Stimulated activated CD4-positive, alpha-beta T cell treated with anti-CD3 and anti-CD28 coated beads, Interleukin-1b, Interleukin-23, amount 100 ng/mL, for 1 hour (primary cell): Measurements from ENCODE around the gene NPPC.

Experiments
- DNase-seq, 2 donors: peaks; one replicate each; pipeline ENCODE4 v3.0.0-alpha.2; 2020; ENCODE audit warnings: low read depth in 2 of 2

NPPC gene

DNA sequence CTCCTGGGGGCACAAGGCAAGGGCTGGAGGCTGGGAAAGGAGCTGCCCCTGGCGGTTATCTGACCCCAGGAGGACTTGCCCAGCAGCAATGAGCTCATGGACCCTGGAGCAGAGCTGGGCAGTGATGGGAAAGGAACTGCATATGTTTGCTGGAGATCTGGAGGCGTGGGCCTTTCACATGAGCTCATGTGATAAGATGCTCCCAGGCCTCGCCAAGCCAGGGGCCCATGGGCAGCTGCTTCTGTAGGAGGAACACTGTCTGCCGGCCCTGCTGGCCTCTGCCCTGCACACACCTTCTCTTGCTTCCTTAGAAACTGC is 9.0 kb upstream of the NPPC start:
- DNase-seq, result no peak

DNA sequence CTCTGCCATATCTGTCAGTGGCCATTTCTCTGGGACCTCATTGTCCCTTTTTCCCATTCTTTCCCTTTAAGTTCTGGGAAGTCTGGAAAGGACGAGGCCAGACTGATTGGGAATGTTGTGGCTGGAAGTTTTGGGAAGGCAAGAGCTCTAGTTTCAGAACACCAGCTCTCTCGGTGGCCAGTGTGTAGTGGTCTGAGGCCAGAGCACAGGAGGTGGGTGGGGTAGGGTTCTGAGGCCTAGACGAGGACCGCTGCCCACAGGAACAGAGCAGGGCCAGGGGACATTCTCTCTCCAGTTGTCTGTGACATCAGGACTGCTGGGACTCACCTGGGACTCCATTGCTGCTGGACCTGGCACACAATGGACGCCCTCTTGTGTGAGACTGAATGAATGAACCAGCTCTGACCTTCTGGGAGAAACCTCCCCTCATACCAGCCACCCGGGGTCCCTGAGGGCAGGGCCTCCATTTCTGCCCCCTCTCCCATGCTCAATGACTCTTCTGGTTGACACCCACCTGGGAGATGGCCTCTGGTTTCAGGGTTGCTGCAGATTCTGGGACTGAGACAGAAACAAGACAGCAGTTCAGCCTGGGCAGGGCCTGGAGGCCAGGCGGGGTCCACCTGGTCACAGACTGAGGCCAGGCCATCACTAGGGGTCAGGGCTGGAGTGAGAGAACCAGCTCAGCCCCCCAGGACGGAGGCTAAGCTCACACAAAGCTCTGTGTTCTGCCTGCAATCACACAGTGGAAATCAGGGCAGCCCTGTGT is 8.4 kb upstream of the NPPC start:
- no peak for DNase-seq

DNA sequence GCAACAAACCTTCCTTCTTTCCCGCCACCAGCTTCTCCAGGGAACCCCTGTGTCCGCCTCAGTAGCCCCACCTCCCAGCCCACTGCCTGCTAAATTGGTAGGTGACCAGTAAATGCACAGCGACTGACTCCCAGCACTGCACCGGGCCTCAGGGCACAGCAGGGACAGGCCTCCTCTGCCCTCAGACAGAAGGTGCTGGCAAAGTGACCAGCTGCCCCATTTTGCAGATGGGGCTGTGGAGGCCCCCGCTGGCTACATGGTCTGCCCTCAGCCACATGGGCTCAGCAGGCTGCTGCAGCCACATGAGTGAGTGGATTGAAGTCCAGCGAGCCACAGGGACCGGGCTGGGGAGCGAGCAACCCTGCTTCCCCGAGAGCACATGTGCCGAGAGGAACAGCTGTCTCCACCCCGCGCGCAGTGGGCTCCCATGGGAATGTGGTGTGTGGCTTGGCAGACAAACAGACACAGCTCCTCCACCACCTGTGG is 7.8 kb upstream of the NPPC start:
- no peak for DNase-seq

DNA sequence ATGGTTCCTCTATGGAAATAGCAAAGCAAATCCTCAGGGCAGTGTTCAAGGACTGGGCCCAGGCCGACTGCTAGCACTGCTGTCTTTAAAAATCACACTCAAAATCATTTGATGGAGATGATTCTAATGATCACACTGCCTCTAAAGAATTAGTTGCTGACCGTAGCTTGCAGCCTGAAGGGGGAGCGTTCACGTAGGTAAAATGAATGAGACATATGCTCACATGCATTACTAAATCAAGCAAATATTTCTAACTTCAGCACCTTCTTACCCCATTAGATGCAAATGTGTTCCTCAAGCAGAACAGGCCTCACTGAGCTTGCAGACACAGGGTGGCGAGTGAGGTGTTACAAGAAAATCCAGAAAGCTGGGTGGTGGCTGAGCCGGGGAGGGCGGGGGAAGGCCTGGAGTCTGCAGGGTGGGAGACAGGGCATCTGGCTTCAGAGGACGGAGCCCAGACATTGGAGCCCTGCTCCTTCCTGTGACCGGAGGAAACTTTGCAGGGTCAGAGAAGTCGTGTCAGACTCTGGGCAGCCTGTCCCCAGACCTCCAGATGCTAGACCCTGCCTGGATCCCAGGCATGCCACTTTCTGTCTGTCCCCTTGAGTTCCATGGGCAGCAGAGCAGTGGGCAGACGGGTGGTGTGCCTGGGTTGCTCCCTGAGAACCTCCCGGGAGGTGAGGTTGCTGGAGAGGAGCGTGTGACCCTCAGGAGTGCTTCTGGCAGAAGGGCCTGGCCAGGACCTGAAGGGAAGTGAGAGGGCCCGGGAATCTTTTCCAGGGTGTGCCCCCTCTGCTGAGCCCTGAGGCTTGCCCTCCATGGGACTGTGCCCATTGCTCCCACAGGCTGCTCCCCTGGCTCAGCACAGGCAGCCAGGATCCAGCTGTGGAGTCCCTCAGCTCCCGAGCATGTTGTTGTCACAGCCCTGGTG is 7.1 kb upstream of the NPPC start:
- DNase-seq, result no peak

DNA sequence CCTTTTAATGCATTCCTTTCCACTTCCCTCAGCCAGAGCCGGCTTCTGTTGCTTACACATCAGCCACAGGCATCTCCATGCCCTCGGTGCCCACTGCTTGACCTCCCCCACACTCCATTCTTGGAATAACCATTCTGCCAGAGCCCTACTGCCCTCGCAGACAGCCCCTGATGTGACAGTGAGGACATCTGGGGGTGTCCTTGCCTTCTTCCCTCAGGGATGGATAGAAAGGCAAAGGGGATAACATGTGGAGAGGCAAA is 6.4 kb upstream of the NPPC start:
- DNase-seq, result no peak

DNA sequence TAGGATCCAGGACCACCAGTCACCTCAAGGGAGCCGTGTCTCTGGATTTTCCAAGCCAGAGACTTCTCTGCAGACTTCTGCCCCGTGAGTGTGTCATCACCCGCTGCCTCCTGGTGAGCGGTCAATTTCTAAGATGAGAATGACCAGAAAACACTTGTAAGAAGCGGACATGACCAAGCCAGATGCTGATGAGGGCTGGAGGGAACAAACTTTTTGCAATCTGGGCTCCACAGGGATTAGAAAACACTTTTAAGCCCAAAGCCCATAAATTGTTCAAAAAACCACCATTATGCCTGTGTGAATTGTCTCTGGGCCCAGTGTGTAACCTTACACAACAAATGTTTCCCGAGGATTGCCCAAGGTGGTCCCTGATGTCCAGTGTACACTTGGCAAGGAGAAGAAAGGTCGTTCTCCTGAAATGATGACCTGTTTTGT is 5.3 kb upstream of the NPPC start:
- no peak for DNase-seq

DNA sequence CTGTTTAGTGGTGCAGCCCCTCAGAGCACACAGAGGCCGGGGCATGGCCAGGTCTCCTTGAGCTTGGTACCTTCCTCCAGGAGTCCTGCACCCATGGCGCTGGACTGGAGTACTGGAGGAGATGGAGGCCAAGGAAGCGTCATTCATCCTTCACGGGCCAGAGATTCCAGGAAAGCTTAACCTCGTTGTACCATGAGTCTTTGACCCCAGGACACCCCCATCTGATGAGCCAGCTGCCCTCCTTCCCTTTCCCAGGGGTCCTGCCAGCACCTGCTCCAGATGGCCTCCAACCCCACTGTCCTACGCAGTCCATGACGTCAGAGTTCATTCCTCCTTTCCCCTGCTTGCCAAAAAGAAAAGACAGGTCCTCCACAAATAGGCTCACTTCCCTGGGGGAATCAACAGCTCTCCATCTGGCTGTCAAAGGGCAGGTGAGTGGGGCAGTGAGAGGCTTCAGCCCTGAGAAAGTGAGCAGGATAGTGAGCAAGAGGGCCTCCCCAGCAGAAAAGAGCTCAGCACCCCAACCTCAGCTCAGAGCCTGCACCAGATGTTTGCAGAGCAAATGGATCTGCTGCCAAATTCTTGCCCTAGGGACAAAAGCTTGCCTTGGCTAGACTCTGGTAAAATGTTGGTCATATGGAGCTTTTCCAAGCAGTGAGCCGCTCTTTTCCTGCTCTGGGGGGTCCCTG is 4.5 kb upstream of the NPPC start:
- DNase-seq, result no peak

DNA sequence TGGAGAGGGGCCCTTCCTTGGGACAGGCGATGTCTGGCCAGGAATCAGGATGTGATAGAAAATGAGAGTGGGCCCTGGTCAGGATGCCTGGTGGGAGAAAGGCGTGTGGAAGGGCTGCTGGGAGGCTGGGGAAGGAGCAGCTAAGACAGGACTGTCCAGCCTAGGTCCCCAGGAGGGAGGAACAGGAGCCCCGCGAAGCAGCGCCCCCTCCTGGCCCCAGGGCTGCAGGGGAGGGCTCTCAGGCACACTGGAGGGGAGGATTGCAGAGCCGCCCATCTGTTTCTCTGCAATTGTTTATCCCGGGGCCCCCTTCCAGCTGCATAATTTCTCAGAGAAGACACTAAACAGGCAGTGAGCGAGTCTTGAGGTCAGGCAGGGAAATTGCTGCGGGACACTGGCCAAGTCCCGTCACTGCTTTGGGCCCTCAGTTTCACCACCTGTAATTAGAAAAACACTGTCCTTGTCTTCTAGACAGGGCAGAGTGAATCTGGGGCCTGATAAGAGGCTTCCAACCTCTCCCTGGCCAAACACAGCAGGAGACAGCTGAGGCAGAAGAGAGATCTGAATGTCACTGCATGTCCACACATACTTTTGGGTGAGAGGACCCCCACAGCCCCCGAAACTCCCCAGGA is 3.9 kb upstream of the NPPC start:
- no peak for DNase-seq

DNA sequence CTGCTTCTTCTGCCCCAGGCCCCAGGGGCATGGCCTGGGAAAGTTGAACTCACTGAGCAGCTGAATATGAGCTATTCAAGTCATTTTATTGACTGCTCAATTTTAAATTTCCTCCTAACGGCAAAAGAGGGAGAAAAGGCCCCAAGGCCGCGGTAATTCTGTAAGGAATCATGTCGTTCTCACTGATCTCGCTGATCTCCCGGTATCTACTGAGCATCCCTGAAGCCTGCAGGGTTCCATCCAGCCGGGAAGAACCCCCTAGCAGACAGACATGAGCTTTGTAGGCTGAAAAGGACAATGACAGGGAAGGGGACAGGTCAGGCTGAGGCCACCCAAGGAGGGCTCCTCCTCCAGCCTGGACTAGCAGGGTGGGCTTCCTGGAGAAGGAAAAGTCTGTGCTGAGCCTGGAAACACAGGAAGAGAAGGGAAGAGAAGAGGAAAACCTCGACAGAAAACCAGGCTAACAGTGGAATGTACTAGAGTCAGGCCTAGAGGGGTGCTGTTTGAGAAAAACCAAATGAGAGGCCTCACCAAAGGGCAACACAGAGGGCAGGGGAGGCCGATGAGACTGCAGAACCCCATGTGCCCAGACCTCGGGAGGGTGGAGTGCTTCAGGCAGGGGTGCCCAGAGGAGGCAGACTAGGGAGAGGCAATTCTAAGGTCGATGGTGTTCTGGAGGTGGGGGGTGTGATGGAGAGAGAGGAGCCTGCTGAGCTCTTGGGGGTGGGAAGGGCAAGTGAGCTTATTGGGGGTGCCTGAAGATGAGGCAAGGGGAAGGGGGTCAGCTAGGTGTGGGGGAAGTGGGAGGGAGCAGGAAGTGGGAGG is 2.9 kb upstream of the NPPC start:
- no peak for DNase-seq

DNA sequence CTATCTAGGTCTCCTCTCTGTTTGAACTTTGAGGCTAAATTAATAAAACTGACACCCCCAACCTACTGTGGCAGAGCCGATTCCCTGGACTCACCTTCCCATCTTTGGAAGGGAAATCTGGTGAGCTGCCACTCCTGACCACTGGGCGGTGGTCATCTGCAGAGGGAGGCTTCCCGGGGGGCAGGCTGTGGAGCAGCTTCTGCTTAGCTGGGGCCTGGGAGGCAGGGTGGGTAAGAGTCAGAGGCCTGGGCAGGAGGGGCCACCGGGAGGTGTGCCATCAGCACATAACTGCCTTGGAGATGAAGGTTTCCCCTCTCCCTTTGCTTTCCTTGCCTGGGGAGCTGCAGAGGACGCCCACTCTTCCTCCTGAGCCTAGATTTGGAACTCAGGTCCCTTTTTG is 2.3 kb upstream of the NPPC start:
- no peak for DNase-seq

DNA sequence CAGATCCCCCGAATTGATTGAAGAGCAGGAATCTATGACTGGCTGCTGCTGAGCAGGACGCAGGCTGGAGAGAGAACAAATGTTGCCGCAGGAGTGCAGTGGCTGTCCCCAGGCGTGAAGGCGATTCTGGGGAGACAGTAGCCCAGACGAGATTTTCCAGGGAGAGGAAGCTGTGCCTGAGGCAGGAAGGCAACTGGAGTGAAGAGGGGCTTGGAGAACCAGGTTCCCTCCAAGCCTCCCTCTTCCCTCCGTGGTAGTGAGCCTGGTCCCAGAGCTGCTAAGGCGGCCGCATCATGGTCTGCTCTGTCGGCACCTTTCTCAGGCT is 1.3 kb upstream of the NPPC start:
- no peak for DNase-seq

DNA sequence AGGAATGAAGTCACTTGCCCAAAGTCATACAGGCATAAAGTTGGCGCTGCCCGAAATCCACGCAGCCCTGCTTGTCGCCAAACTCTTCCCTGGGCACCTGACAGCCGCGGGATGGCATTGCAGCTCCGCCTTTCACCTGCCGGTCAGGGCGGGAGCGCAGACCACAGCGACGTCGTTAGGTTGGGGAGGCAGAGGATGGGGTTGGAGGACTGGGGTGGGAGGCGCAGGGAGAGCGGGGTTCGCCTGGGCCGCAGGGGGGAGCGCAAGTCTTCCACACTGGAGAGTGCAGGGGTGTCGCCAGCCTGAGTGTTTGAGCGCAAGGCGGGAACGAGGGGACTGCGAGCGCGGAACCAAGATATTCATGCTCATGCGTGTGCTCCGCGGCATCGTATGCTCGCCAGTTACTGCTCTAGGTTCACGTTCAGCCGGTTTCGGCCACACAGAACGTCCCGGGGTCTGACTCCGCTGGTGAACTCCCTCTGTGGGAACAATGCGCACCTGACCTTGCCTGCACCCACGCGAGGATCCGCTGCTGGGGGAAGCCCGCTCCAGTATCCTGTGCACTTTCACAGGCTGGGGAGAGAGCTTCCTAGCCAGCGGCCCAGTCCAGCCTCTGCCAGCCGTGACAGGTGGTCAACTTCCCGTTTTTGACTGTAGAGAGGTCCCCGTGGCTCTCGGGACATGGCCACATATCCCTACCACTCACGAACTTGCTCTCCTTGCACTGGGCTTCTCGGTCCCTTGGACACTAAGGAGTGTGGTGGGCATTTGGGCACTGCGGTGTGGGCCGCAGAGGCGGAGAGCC is 767 bp upstream of the NPPC start:
- no peak for DNase-seq

DNA sequence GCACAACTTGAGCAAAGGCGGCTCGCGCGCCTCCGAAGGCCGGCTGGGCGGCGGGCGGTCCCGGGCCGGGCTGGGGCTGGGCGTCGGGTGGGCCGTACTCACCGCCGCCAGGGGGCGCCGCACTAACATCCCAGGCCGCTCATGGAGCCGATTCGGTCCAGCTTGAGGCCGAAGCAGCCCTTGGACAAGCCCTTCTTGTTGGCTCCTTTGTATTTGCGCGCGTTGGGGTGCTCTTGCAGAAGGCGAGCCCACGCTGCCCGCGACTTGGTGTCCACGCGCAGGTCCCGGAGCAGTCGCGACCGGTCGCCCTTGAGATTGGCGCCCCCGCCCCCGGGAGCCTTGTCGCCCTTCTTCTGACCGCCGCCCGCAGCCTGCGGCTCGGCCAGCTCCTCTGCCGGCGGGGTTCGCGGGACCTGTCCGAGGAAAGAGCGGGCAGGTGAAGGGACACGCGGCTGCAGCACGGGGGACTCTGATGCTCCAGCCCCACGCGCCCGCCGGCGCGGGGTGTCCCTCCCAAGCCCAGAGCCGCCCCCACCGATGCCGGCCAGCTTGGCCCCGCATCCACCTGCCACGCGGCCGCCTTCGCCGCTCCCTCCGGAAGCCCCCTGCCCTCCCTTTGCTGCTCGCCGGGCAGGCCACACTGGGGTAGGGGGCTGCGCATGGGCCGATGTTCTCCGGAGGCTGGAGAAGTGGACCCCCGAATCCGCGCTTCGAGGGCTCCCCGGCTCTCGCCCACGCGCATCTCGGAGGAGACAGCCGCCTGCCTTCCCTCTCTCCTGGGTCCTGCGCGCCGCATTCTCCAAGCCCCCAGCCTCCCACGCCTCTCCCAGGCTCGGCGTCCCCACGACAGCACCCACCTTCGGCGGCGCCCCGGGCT is 655 bp downstream of the NPPC start:
- peak; percentile 25 to 58 for DNase-seq

DNA sequence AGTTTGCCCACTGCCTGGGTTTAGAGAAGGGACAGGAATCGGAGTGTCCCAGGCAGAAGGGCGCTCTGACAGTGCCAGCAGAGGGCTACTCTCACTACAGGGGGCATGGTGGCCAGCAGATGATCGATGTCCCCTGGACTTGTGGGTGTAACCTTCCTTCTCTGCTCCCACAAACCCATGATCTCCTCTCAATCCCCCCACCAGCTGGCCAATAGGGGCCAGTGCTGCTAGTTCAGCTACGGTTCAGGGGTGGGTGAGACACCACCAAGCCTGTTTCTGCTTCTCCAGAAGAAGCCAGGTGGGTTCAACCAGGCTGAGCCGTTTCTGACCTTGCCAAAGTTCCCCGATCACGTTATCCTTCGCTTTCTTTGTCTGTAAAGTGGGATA is 1.3 kb downstream of the NPPC start:
- no peak for DNase-seq

DNA sequence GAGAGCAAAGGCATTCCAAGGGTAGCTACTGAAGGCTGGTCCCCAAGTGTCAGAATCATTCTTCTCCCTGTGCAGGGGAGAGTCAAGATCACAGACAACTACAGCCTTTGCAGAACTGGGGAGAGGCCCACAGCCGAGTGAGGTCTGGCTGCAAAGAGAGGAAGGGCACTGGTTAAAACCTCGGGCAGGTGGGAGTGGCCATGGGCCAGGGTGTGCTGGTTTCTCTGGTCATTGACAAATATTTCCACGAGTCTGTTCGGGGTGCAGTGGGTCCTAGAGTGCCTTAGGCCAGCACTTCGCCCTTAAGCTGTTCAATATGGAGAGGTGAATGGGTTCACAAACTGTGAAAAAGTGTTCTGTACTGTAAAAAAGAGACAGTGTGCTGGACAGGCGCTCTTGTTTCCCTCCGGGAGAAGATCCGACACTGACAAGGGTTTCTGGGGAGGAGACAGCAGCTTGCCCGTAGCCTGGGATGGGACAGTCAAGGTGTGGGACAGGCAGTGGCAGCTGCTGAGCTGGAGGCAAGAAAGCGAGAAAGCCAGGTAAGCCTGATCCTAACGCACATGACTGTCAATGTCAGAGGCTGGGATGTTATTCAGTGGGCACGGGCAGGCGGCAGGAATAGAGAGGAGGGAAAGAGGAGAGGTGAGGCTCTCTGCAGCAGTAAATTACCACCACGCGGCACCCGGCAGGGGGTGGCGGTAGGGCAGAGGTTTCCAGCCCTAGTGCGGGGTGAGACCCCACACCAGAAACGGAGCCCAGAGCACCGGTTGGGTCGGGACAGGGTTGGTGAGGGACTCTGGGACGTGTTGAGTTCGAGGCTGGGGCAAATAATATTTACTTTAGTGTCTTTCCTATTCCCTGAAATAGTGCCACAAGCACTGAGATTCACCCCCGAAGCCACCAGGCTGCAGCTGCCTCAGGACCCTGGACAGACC is 2.0 kb downstream of the NPPC start:
- DNase-seq, result no peak

DNA sequence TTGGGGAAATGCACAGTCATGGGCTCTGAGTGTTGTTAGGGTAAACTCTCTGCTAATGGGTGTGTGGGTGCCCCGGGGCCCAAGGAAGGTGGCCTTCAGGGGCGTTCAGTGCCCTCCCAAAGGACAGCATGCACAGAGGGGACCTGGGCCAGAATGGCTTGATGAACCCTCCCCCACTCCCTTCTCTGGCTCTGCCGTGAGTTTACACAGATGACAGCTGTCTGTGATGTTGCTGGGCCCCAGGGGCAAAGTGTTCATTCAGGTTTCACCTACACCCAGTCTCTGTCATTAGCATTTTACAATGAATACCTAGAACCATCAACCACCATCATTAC is 3.2 kb downstream of the NPPC start:
- DNase-seq, result no peak

DNA sequence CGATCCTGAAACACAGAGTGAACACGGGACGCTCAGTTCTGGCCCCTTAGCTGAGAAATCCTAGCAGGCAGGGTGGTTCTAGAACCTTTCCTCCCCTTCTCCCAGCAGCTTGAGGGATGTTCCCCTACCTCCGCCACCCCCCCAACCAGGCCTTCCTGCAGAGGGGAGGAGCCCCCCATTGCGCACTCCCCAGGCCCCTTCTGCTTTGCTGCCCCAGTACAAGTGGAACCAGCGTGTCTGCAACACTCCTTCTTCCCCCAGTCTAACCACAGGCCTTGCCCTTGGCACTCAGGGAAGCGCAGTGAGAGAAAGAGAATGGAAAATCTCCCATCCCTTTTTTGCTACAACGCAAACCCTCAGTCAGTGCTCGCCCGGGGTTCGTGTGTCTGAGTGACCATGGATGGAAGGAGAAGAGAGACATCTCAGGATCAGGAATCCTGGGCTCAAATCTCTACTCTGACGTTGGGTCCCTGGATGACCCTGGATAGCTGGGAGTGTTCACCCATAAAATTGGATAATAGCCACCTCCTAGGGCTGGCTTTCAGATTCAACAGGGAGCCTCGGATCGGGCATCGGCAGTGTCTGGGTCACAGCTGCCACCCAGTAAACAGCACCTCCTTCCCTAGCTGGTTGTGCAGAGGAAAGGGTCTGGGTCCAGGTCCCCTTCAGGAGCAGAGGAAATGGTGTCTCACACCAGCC is 3.7 kb downstream of the NPPC start:
- DNase-seq, result no peak

DNA sequence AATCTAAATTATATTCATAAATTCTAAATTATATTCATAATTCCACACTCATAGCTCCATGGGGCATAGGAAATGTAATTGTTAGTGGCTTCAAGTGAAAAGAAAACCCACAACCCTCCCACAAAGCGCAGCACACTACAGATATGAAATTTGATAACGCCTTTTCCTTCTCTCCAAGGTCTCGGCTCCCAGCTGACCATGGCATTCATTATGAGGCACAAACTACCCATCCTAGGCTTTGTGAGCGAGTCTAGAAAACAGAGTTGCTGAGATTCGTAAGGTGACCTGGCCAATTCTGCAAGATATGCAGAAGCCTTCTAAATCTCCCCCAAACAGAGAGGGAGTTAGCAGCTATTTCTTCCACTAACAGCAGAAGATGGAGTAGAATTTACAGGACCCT is 5.4 kb downstream of the NPPC start:
- no peak for DNase-seq
